WTC11 (cell line): Measurements from ENCODE around the gene HMBS. TPM values are rescaled to one million over a fixed set of nuclear protein-coding genes. Genes with fewer than 3 reads are reported as not detected.

Experiments
- ATAC-seq: fragments of 200-7000 bp; cut with Tn5 transposase; 2 replicates; pipeline ENCODE4 v1.10.0; 2021; ENCODE audit warnings: mild to moderate bottlenecking, moderate library complexity
- CTCF ChIA-PET: fragments of 300-600 bp; sonication (Branson Sonifier 250); formaldehyde crosslinking; loops from one replicate; lab custom pipeline; 2021; ENCODE audit warnings: antibody characterized with exemption; lab: Charles Lee
- POLR2A ChIA-PET: fragments of 350-600 bp; sonication (Branson Sonifier 250); formaldehyde crosslinking; loops from one replicate; lab custom pipeline; 2021; ENCODE audit warnings: antibody characterized with exemption; lab: Charles Lee
- DNase-seq: peaks from one replicate; pipeline ENCODE4 v3.0.0; 2021; ENCODE audit warnings: low spot score
- H3K27ac Mint-ChIP-seq: 2 replicates; pipeline ENCODE4 v1.8.0; 2021; ENCODE audit warnings: mixed read lengths
- H3K27me3 Mint-ChIP-seq: 2 replicates; pipeline ENCODE4 v1.8.0; 2021; ENCODE audit warnings: low read depth, mild to moderate bottlenecking, moderate library complexity, mixed read lengths
- H3K36me3 Mint-ChIP-seq: 2 replicates; pipeline ENCODE4 v1.8.0; 2021; ENCODE audit warnings: mixed read lengths
- H3K4me1 Mint-ChIP-seq: 2 replicates; pipeline ENCODE4 v1.8.0; 2022; ENCODE audit warnings: mixed read lengths
- H3K4me3 Mint-ChIP-seq: 2 replicates; pipeline ENCODE4 v1.8.0; 2021; ENCODE audit warnings: mild to moderate bottlenecking, moderate library complexity, mixed read lengths
- H3K9me3 Mint-ChIP-seq: 2 replicates; pipeline ENCODE4 v1.8.0; 2021; ENCODE audit warnings: mixed read lengths
- ESRRA ChIP-seq: sonication (generic); formaldehyde crosslinking; IDR thresholded peaks from 2 replicates; pipeline ENCODE4 v1.8.1; 2022; ENCODE audit warnings: mild to moderate bottlenecking, missing genetic modification reagents, borderline replicate concordance
- FOXK1 ChIP-seq: sonication (generic); formaldehyde crosslinking; IDR thresholded peaks from 2 replicates; pipeline ENCODE4 v1.8.0; 2022; ENCODE audit warnings: mild to moderate bottlenecking, moderate library complexity, missing genetic modification reagents
- GRHL2 ChIP-seq: fragments of 250-450 bp; sonication (Bioruptor Pico); IDR thresholded peaks from 2 replicates; pipeline ENCODE4 v1.8.0; 2022; ENCODE audit warnings: mild to moderate bottlenecking, moderate library complexity; ENCODE audit not compliant: insufficient replicate concordance, severe bottlenecking
- KAT7 ChIP-seq: sonication (generic); formaldehyde crosslinking; IDR thresholded peaks from 2 replicates; pipeline ENCODE4 v1.8.1; 2023; ENCODE audit warnings: missing genetic modification reagents, mild to moderate bottlenecking, borderline replicate concordance
- MXD4 ChIP-seq: fragments of 250-450 bp; sonication (Bioruptor Pico); IDR thresholded peaks from 2 replicates; pipeline ENCODE4 v1.8.0; 2021; ENCODE audit warnings: mild to moderate bottlenecking, moderate library complexity, borderline replicate concordance
- NFATC4 ChIP-seq: fragments of 250-450 bp; sonication (Bioruptor Pico); IDR thresholded peaks from 2 replicates; pipeline ENCODE4 v1.9.0; 2021; ENCODE audit warnings: mild to moderate bottlenecking
- NFE2L1 ChIP-seq: sonication (generic); formaldehyde crosslinking; IDR thresholded peaks from 2 replicates; pipeline ENCODE4 v1.8.1; 2023; ENCODE audit warnings: missing genetic modification reagents
- NR1H2 ChIP-seq: sonication (generic); formaldehyde crosslinking; IDR thresholded peaks from 2 replicates; pipeline ENCODE4 v1.9.0; 2021; ENCODE audit warnings: mild to moderate bottlenecking, moderate library complexity, missing genetic modification reagents
- NR2C2 ChIP-seq: sonication (generic); formaldehyde crosslinking; IDR thresholded peaks from 2 replicates; pipeline ENCODE4 v1.8.0; 2022; ENCODE audit warnings: mild to moderate bottlenecking, missing genetic modification reagents
- NR3C1 ChIP-seq: sonication (generic); formaldehyde crosslinking; conservative IDR thresholded peaks from 2 replicates; pipeline ENCODE4 v1.8.1; 2023; ENCODE audit warnings: low read depth, mild to moderate bottlenecking, missing genetic modification reagents
- OVOL2 ChIP-seq: fragments of 250-450 bp; sonication (Bioruptor Pico); IDR thresholded peaks from 2 replicates; pipeline ENCODE4 v1.9.0; 2021; ENCODE audit warnings: mild to moderate bottlenecking, borderline replicate concordance
- PRRX2 ChIP-seq: fragments of 250-450 bp; sonication (Bioruptor Pico); IDR thresholded peaks from 2 replicates; pipeline ENCODE4 v1.8.0; 2021; ENCODE audit warnings: mild to moderate bottlenecking
- ZBTB21 ChIP-seq: sonication (generic); formaldehyde crosslinking; IDR thresholded peaks from 2 replicates; pipeline ENCODE4 v1.8.1; 2023; ENCODE audit warnings: mild to moderate bottlenecking, missing genetic modification reagents, borderline replicate concordance
- ZNF423 ChIP-seq: fragments of 250-450 bp; sonication (Bioruptor Pico); IDR thresholded peaks from 2 replicates; pipeline ENCODE4 v2.1.2; 2022; ENCODE audit warnings: mild to moderate bottlenecking, moderate library complexity
- total RNA-seq: library from RNA; stranded (reverse); gene quantifications from 3 replicates; pipeline ENCODE4 v1.2.3, GENCODE V29; 2021
- TF ChIP-seq, protein P1 (sequence below): sonication (generic); formaldehyde crosslinking; IDR thresholded peaks from 2 replicates; pipeline ENCODE4 v1.8.0; 2022; ENCODE audit warnings: mild to moderate bottlenecking, missing genetic modification reagents
- TF ChIP-seq, protein P2 (sequence below): sonication (generic); formaldehyde crosslinking; IDR thresholded peaks from 2 replicates; pipeline ENCODE4 v1.8.0; 2022; ENCODE audit warnings: mild to moderate bottlenecking, missing genetic modification reagents
- TF ChIP-seq, protein P3 (sequence below): sonication (generic); formaldehyde crosslinking; IDR thresholded peaks from 2 replicates; pipeline ENCODE4 v1.8.1; 2022; ENCODE audit warnings: low read depth, missing genetic modification reagents, borderline replicate concordance
- TF ChIP-seq, protein P4 (sequence below): sonication (generic); formaldehyde crosslinking; IDR thresholded peaks from 2 replicates; pipeline ENCODE4 v1.8.1; 2023; ENCODE audit warnings: mild to moderate bottlenecking, missing genetic modification reagents, borderline replicate concordance
- TF ChIP-seq, protein P5 (sequence below): sonication (generic); formaldehyde crosslinking; IDR thresholded peaks from 2 replicates; pipeline ENCODE4 v1.8.1; 2022; ENCODE audit warnings: mild to moderate bottlenecking, moderate library complexity, missing genetic modification reagents
- TF ChIP-seq, protein P6 (sequence below): fragments of 250-450 bp; sonication (Bioruptor Pico); IDR thresholded peaks from 2 replicates; pipeline ENCODE4 v2.1.2; 2022; ENCODE audit warnings: mild to moderate bottlenecking, moderate library complexity
- TF ChIP-seq, protein P7 (sequence below): sonication (generic); formaldehyde crosslinking; IDR thresholded peaks from 2 replicates; pipeline ENCODE4 v1.8.0; 2022; ENCODE audit warnings: mild to moderate bottlenecking, missing genetic modification reagents
- TF ChIP-seq, protein P8 (sequence below): sonication (generic); formaldehyde crosslinking; IDR thresholded peaks from 2 replicates; pipeline ENCODE4 v1.8.0; 2022; ENCODE audit warnings: mild to moderate bottlenecking, missing genetic modification reagents

HMBS gene
- total RNA-seq, 1 experiment from 2014 or later, result 62.3 TPM

DNA sequence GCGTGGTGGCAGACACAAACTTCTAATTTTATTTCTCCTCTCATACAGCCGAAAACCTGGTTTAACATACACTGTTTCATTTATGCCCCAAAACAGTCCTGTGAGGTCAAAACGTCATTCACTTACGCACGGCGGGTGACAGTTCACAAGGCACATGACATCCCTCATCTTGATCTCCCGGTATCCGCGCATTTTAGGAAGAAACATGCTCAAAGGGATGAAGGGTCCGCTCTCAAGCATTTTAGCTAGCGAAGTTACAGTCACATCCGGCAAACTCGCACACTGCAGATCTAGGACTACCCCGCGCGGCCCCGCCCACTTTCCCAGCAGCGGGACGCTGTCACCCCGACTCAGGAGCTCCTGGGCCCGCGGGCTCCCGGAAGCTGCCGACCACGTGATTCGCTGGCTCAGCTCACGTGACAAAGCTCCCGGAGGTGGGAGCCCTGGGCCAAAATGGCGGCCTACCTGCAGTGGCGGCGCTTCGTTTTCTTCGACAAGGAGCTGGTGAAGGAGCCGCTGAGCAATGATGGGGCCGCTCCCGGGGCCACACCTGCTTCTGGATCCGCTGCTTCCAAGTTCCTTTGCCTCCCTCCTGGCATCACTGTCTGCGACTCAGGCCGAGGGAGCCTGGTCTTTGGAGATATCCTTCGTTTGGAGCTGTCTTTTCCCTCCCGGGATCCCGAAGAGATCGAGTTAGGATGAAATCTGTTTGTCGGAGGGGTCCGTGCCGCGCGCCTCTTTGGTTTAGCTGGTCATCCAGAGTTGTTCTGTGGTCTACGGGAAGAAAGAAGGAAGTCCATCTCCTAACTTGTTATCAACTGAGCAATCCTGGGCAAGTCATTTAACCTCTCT is 17.1 kb upstream of the HMBS start, which contains the start of gene VPS11:
TSS of gene VPS11 (plus strand) at position 448 of the 852 bp plus-strand sequence. CDS start at position 454, 6 bp downstream.
- ATAC-seq (peak; percentile 93), DNase-seq (peak; percentile 97)
- TF ChIP-seq NR2C2 (CRISPR knock-in tag) (no peak), ZNF423 (CRISPR knock-in tag) (no peak), OVOL2 (no peak), FOXK1 (CRISPR knock-in tag) (peak; percentile 87), NR3C1 (CRISPR knock-in tag) (no peak), NFATC4 (CRISPR knock-in tag) (no peak), MXD4 (CRISPR knock-in tag) (no peak), PRRX2 (CRISPR knock-in tag) (no peak), GRHL2 (CRISPR knock-in tag) (no peak), ZBTB21 (no peak), NFE2L1 (CRISPR knock-in tag) (no peak), NR1H2 (CRISPR knock-in tag) (no peak), ESRRA (CRISPR knock-in tag) (peak; percentile 41; the same call in 1 of the 2 replicates), KAT7 (CRISPR knock-in tag) (no peak)
- TF ChIP-seq, protein P1, sequence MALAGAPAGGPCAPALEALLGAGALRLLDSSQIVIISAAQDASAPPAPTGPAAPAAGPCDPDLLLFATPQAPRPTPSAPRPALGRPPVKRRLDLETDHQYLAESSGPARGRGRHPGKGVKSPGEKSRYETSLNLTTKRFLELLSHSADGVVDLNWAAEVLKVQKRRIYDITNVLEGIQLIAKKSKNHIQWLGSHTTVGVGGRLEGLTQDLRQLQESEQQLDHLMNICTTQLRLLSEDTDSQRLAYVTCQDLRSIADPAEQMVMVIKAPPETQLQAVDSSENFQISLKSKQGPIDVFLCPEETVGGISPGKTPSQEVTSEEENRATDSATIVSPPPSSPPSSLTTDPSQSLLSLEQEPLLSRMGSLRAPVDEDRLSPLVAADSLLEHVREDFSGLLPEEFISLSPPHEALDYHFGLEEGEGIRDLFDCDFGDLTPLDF, result no peak
- TF ChIP-seq, protein P2, sequence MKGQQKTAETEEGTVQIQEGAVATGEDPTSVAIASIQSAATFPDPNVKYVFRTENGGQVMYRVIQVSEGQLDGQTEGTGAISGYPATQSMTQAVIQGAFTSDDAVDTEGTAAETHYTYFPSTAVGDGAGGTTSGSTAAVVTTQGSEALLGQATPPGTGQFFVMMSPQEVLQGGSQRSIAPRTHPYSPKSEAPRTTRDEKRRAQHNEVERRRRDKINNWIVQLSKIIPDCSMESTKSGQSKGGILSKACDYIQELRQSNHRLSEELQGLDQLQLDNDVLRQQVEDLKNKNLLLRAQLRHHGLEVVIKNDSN (CRISPR knock-in tag), result peak; percentile 99
- TF ChIP-seq, protein P3, sequence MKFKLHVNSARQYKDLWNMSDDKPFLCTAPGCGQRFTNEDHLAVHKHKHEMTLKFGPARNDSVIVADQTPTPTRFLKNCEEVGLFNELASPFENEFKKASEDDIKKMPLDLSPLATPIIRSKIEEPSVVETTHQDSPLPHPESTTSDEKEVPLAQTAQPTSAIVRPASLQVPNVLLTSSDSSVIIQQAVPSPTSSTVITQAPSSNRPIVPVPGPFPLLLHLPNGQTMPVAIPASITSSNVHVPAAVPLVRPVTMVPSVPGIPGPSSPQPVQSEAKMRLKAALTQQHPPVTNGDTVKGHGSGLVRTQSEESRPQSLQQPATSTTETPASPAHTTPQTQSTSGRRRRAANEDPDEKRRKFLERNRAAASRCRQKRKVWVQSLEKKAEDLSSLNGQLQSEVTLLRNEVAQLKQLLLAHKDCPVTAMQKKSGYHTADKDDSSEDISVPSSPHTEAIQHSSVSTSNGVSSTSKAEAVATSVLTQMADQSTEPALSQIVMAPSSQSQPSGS (CRISPR knock-in tag), result no peak
- TF ChIP-seq, protein P4, sequence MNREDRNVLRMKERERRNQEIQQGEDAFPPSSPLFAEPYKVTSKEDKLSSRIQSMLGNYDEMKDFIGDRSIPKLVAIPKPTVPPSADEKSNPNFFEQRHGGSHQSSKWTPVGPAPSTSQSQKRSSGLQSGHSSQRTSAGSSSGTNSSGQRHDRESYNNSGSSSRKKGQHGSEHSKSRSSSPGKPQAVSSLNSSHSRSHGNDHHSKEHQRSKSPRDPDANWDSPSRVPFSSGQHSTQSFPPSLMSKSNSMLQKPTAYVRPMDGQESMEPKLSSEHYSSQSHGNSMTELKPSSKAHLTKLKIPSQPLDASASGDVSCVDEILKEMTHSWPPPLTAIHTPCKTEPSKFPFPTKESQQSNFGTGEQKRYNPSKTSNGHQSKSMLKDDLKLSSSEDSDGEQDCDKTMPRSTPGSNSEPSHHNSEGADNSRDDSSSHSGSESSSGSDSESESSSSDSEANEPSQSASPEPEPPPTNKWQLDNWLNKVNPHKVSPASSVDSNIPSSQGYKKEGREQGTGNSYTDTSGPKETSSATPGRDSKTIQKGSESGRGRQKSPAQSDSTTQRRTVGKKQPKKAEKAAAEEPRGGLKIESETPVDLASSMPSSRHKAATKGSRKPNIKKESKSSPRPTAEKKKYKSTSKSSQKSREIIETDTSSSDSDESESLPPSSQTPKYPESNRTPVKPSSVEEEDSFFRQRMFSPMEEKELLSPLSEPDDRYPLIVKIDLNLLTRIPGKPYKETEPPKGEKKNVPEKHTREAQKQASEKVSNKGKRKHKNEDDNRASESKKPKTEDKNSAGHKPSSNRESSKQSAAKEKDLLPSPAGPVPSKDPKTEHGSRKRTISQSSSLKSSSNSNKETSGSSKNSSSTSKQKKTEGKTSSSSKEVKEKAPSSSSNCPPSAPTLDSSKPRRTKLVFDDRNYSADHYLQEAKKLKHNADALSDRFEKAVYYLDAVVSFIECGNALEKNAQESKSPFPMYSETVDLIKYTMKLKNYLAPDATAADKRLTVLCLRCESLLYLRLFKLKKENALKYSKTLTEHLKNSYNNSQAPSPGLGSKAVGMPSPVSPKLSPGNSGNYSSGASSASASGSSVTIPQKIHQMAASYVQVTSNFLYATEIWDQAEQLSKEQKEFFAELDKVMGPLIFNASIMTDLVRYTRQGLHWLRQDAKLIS, result no peak
- TF ChIP-seq, protein P5, sequence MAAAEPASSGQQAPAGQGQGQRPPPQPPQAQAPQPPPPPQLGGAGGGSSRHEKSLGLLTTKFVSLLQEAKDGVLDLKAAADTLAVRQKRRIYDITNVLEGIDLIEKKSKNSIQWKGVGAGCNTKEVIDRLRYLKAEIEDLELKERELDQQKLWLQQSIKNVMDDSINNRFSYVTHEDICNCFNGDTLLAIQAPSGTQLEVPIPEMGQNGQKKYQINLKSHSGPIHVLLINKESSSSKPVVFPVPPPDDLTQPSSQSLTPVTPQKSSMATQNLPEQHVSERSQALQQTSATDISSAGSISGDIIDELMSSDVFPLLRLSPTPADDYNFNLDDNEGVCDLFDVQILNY (CRISPR knock-in tag), result peak; percentile 71; the same call in 1 of the 2 replicates
- TF ChIP-seq, protein P6, sequence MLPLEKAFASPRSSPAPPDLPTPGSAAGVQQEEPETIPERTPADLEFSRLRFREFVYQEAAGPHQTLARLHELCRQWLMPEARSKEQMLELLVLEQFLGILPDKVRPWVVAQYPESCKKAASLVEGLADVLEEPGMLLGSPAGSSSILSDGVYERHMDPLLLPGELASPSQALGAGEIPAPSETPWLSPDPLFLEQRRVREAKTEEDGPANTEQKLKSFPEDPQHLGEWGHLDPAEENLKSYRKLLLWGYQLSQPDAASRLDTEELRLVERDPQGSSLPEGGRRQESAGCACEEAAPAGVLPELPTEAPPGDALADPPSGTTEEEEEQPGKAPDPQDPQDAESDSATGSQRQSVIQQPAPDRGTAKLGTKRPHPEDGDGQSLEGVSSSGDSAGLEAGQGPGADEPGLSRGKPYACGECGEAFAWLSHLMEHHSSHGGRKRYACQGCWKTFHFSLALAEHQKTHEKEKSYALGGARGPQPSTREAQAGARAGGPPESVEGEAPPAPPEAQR (CRISPR knock-in tag), result no peak
- TF ChIP-seq, protein P7, sequence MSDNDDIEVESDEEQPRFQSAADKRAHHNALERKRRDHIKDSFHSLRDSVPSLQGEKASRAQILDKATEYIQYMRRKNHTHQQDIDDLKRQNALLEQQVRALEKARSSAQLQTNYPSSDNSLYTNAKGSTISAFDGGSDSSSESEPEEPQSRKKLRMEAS (CRISPR knock-in tag), result peak; percentile 79
- TF ChIP-seq, protein P8, sequence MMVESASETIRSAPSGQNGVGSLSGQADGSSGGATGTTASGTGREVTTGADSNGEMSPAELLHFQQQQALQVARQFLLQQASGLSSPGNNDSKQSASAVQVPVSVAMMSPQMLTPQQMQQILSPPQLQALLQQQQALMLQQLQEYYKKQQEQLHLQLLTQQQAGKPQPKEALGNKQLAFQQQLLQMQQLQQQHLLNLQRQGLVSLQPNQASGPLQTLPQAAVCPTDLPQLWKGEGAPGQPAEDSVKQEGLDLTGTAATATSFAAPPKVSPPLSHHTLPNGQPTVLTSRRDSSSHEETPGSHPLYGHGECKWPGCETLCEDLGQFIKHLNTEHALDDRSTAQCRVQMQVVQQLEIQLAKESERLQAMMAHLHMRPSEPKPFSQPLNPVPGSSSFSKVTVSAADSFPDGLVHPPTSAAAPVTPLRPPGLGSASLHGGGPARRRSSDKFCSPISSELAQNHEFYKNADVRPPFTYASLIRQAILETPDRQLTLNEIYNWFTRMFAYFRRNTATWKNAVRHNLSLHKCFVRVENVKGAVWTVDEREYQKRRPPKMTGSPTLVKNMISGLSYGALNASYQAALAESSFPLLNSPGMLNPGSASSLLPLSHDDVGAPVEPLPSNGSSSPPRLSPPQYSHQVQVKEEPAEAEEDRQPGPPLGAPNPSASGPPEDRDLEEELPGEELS (CRISPR knock-in tag), result no peak

More for the DNA sequence above, 17.1 kb upstream of the HMBS start, which contains the start of gene VPS11:
- ChIA-PET CTCF (interaction anchor here (0.5 to 2.5 kb wide), 16 partner anchors 11 to 1732 kb away, joined by 3 to 16 read pairs (median 3); partner anchors contain the start of genes CBL, DPAGT1, HMBS and HYOU1), POLR2A (interaction anchor here (0.6 to 2.4 kb wide), 8 partner anchors 11 to 139 kb away, joined by 3 to 20 read pairs (median 4); partner anchors contain the start of genes CBL, DPAGT1, HMBS and HYOU1)
- Mint-ChIP-seq H3K4me3 (peak within 1 kb of the TSS; percentile 96), H3K27me3 (no peaks in the 10 kb centered on the region), H3K36me3 (peaks cover 18% of the 10 kb centered on the region), H3K27ac (peak within 1 kb of the TSS; percentile 95), H3K9me3 (no peaks in the 10 kb centered on the region), H3K4me1 (peaks cover 10% of the 10 kb centered on the region)
